Activated T-helper 17 cell treated with anti-CD3 and anti-CD28 coated beads, Interleukin-2, amount 50 U/mL, for 72 hours (primary cell): ENCODE measurements around the gene PADI2. TPM values are rescaled to one million over a fixed set of nuclear protein-coding genes. Genes with fewer than 3 reads are reported as not detected.

Experiments used
- ATAC-seq: fragments of 150-1000 bp; cut with Tn5 transposase; replicated peaks from 2 replicates; pipeline ENCODE4 v1.10.0; 2021; ENCODE audit warnings: mild to moderate bottlenecking, moderate library complexity
- H3K27ac Mint-ChIP-seq: one replicate; pipeline ENCODE4 v1.8.0; 2022; ENCODE audit warnings: mixed read lengths
- H3K27me3 Mint-ChIP-seq: one replicate; pipeline ENCODE4 v1.8.0; 2022; ENCODE audit warnings: mixed read lengths
- H3K36me3 Mint-ChIP-seq: one replicate; pipeline ENCODE4 v1.8.0; 2022; ENCODE audit warnings: low read depth, mild to moderate bottlenecking, mixed read lengths
- H3K4me1 Mint-ChIP-seq: one replicate; pipeline ENCODE4 v1.8.0; 2022; ENCODE audit warnings: mixed read lengths
- H3K4me3 Mint-ChIP-seq: one replicate; pipeline ENCODE4 v1.8.0; 2022; ENCODE audit warnings: mild to moderate bottlenecking, mixed read lengths
- H3K9me3 Mint-ChIP-seq: one replicate; pipeline ENCODE4 v1.8.0; 2022; ENCODE audit warnings: mixed read lengths
- total RNA-seq, 2 donors: library from RNA; stranded (reverse); gene quantifications; one replicate each; pipeline ENCODE4 v1.2.3, GENCODE V29; 2022

PADI2 gene
- under 1 TPM; 0.13 to 0.26 TPM for total RNA-seq

DNA sequence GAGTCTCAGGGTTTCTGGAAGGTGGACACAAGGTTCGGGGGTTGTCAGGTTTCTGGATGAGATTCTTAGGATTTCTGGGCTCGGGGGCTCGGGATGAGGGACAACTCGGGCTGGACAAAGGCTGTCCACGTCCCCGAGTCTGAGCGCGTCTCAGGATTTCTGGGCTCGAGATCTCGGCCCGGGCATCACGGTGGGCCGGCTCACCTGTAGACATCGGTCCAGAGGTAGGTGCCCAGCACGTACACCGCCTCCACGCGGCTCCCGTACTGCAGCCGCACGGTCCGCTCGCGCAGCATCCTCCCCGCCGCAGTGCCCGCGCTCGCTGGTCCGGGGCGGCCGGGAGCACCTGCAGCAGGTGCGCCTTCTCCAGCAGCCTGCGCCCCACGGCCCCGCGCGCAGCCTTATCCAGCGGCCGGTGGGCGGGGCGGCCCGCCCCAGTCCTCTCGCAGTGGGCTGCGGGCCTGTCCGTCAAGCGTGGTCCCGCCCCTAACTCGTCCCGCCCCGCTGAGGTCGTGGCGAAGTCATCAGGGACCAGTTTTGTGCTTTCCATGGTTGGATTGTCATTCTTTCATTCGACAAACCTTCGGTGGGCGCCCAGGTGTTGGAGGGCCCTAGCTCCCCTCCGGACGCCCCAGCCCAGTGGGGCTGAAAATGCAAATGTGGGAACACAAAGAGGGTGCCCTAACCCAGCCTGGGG is at the start of gene PADI2:
Gene PADI2, minus strand, starts transcription at position 376 of the 697 bp plus-strand sequence. Its CDS starts 80 bp downstream, at position 296.
- Mint-ChIP-seq H3K4me1 (no peaks in the 10 kb centered on the region), H3K9me3 (no peaks in the 10 kb centered on the region), H3K27ac (no peak within 1 kb of the TSS), H3K27me3 (peaks cover 41% of the 10 kb centered on the region), H3K4me3 (peak within 1 kb of the TSS; percentile 36), H3K36me3 (no peaks in the 10 kb centered on the region)
- ATAC-seq: peak; percentile 95

DNA sequence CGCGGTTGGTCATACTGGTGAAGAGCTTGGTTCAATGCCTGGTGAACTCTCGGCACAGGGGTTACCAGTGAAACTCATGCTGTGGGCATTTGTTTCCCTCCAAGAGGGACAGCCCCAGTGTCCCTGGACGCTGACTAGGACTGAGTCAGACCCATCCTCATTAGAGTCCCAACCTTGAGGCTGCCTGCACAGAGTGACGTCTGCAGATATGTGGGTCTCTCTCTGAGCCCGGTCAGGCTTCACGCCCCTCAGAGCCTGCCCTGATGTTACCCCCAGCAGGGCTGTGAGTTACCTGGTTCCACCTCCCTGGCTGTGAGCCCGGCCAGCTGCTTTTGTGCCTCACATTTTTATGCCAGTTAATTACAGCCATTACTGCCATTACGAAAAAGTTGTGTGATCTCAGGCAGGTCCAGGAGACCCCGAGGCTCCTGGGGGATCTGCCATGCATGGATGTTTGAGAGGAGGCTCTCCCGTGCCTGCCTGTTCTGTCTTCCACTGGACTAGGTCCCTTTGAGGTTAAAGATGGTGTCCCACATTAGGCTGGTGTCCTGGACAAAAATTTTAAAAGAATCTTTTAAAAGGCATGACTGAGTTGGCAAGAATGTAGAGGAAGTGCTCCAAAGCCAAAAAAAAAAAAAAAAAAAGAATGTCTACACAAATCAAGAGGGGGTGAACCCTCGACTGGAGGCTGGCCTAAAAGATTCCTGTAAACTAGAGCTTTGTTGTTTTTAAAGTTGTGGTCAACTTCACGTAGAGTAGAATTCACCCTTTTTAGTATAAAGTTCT is 49.0 kb upstream of the PADI2 start:
- Mint-ChIP-seq H3K27me3 (peaks cover 21% of the 10 kb centered on the region), H3K4me1 (no peaks in the 10 kb centered on the region), H3K4me3 (no peak overlapping the region), H3K36me3 (no peaks in the 10 kb centered on the region), H3K9me3 (no peaks in the 10 kb centered on the region), H3K27ac (no peak overlapping the region)
- ATAC-seq: peak; percentile 21

DNA sequence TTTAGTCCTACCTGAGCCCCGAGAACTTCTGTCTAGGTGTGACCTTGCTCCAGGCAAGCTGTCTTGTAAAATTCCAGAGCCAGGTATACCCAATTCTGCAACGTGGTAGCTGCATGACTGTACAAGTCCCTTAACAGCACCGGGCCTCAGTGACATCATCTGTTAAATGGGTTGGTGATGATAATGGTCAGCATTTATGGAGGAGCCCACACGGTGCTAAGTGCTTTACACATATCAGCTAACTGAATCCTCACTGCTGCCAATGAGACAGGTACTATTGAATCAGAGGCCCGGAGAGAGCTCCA is 48.5 kb upstream of the PADI2 start:
- no peak for ATAC-seq
- Mint-ChIP-seq H3K36me3 (no peaks in the 10 kb centered on the region), H3K27ac (no peak overlapping the region), H3K4me1 (no peaks in the 10 kb centered on the region), H3K9me3 (no peaks in the 10 kb centered on the region), H3K27me3 (peaks cover 16% of the 10 kb centered on the region), H3K4me3 (no peak overlapping the region)

GRCh38 chr1:17167041-17167785 is 48.0 kb upstream of the PADI2 start:
- Mint-ChIP-seq H3K4me3 (no peak overlapping the region), H3K27ac (no peak overlapping the region), H3K36me3 (no peaks in the 10 kb centered on the region), H3K9me3 (no peaks in the 10 kb centered on the region), H3K4me1 (no peaks in the 10 kb centered on the region), H3K27me3 (peaks cover 16% of the 10 kb centered on the region)
- ATAC-seq: no peak

- no peaks in the 10 kb centered on the region for H3K36me3 Mint-ChIP-seq
- H3K4me1 Mint-ChIP-seq: no peaks in the 10 kb centered on the region
- H3K9me3 Mint-ChIP-seq: no peaks in the 10 kb centered on the region
- no peak overlapping the region for H3K27ac Mint-ChIP-seq
- no peak for ATAC-seq
- peaks cover 14% of the 10 kb centered on the region for H3K27me3 Mint-ChIP-seq
- H3K4me3 Mint-ChIP-seq: no peak overlapping the region
Observed at GRCh38 chr1:17165823-17166222, 46.6 kb upstream of the PADI2 start.

DNA sequence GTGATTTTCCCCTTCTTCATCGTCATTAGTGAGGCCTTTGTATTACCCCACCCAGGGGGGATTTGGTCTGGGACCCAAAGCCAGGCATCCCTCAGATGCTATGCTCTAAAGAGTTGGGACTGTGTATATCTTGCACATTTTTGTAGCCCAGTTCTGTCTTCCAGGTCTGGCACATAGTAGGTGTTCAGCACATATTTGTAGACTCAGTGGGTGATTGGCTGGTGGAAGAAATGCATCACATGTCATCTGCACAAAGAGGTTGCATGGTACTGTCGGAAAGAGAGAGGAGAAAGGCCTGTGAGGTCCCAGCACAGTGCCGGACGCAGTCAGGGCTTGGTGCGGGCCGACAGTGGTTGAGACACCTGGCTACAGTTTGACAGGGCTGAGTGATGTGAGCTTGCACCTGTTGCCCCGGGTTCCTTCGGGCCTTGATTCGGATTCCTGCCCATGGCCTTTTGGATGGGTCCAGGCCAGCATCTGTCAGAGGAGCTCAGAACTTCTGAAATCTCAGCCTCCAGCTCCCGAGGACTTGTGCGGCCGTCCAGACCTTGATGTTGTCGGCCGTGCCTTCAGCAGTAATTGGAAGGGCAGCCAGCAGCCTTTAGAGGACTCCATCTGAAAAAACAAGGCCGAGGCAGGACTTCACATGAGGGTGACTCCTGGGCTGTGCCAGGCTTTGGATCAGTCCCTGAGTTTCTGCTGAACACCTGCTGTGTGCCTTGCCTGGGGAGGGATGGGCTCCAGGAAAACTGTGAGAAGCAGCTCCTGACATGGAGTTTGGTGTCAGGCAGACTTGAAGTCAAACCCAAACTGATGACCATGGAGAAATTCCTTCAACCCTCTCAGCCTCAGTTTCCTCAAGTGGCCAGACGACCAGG is 44.8 kb upstream of the PADI2 start:
- Mint-ChIP-seq H3K27me3 (peaks cover 14% of the 10 kb centered on the region), H3K27ac (no peak overlapping the region), H3K4me1 (no peaks in the 10 kb centered on the region), H3K9me3 (no peaks in the 10 kb centered on the region), H3K4me3 (no peak overlapping the region), H3K36me3 (no peaks in the 10 kb centered on the region)
- ATAC-seq: no peak

DNA sequence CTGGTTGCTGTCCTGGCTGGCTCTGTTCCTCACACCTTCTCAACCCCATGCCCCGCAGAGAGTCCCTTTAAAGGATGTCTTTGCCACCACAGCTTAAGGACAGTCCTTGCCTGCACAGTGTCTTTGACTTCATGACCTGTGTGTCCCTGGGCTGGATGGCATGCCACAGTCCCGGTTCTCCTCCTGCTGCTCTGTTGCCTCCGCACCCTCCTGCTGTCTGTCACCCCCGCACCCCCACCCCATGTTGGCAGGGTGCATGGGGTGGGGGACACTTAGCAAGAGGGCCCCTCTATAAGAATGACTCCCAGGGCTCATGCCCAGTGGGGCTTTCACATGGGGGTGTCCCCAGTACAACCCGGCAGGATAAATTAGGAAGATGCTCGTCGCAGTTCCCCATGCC is 44.1 kb upstream of the PADI2 start:
- H3K4me1 Mint-ChIP-seq: no peaks in the 10 kb centered on the region
- no peaks in the 10 kb centered on the region for H3K9me3 Mint-ChIP-seq
- H3K36me3 Mint-ChIP-seq: no peaks in the 10 kb centered on the region

GRCh38 chr1:17162941-17163340 is 43.7 kb upstream of the PADI2 start:
- H3K4me1 Mint-ChIP-seq: no peaks in the 10 kb centered on the region
- H3K27ac Mint-ChIP-seq: no peak overlapping the region
- no peaks in the 10 kb centered on the region for H3K9me3 Mint-ChIP-seq
- H3K4me3 Mint-ChIP-seq: no peak overlapping the region
- no peaks in the 10 kb centered on the region for H3K36me3 Mint-ChIP-seq
- peaks cover 11% of the 10 kb centered on the region for H3K27me3 Mint-ChIP-seq
- ATAC-seq: no peak

More for the DNA sequence above, 44.1 kb upstream of the PADI2 start:
- no peak overlapping the region for H3K27ac Mint-ChIP-seq
- no peak for ATAC-seq
- H3K27me3 Mint-ChIP-seq: peaks cover 11% of the 10 kb centered on the region
- no peak overlapping the region for H3K4me3 Mint-ChIP-seq

DNA sequence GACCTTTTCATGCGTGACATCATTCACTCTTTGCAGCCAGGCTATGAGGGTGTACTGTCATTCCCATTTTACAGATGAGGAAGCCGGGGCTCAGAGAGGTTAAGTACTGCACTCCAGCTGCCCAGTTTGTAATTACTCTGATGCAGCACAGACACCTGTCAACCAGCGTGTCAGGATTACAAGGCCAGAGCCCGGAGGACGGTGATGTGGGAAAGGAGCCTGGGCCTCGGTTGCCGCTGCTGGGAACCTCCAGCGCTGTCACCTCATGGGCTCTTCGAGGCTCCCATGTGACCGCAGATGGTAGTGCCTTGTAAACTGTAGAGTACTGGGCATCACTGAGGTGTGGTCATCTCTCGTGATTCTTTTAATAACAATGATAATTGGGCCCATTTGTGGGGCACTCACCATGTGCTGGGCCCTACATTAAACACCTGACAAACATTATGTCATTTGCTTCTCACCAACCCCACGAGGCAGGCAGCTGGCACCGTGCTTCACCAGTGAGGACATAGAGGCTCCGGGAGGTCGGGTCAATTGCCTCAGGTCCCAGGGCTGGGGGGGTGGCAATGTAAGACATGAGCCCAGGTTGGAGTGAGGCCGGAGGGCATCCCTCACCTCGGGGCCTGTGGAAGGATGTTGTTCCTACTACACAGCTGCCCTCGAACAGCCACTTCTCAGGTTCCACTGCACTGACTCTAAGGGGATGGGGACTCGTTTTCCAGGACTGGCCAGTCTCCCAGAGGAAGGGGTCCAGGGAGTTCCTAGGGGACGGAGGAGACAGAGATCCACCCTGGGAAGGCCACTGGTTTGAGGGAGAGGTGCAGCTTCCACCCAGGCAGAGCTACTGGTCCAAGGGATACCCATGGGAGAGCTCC is 42.9 kb upstream of the PADI2 start:
- no peaks in the 10 kb centered on the region for H3K9me3 Mint-ChIP-seq
- H3K4me1 Mint-ChIP-seq: no peaks in the 10 kb centered on the region
- H3K4me3 Mint-ChIP-seq: no peak overlapping the region
- no peaks in the 10 kb centered on the region for H3K36me3 Mint-ChIP-seq
- H3K27ac Mint-ChIP-seq: no peak overlapping the region
- peaks cover 11% of the 10 kb centered on the region for H3K27me3 Mint-ChIP-seq
- no peak for ATAC-seq

- no peaks in the 10 kb centered on the region for H3K36me3 Mint-ChIP-seq
- peaks cover 4% of the 10 kb centered on the region for H3K9me3 Mint-ChIP-seq
- no peak overlapping the region for H3K4me3 Mint-ChIP-seq
- no peak overlapping the region for H3K27ac Mint-ChIP-seq
- H3K27me3 Mint-ChIP-seq: peaks cover 11% of the 10 kb centered on the region
- H3K4me1 Mint-ChIP-seq: no peaks in the 10 kb centered on the region
- no peak for ATAC-seq
Observed at GRCh38 chr1:17161137-17161740, 42.0 kb upstream of the PADI2 start.

- ATAC-seq: no peak
- H3K27ac Mint-ChIP-seq: no peak overlapping the region
- peaks cover 21% of the 10 kb centered on the region for H3K9me3 Mint-ChIP-seq
- H3K4me1 Mint-ChIP-seq: no peaks in the 10 kb centered on the region
- H3K27me3 Mint-ChIP-seq: peaks cover 7% of the 10 kb centered on the region
- no peaks in the 10 kb centered on the region for H3K36me3 Mint-ChIP-seq
- H3K4me3 Mint-ChIP-seq: no peak overlapping the region
Observed at GRCh38 chr1:17158961-17159360, 39.7 kb upstream of the PADI2 start.

DNA sequence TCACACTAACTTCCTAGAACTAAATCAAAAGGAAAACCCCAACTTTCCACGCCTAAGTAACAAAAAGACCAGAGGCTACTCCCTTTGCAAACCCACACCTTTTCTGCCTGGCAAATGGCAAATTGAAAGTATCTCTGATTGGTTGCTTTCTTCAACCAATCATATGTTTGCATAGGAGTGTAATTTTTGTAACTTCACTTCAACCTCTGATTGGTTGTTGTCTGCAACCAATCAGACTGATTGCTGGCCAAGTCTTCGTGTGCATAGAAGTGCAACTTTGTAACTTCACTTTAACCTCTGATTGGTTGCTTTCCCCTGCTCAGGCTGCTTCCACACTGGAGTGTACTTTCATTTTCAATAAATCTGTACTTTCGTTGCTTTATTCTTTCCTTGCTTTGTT is 36.9 kb upstream of the PADI2 start:
- H3K4me1 Mint-ChIP-seq: no peaks in the 10 kb centered on the region
- H3K9me3 Mint-ChIP-seq: peaks cover 33% of the 10 kb centered on the region
- no peaks in the 10 kb centered on the region for H3K36me3 Mint-ChIP-seq
- peaks cover 25% of the 10 kb centered on the region for H3K27me3 Mint-ChIP-seq
- ATAC-seq: no peak
- H3K27ac Mint-ChIP-seq: no peak overlapping the region
- no peak overlapping the region for H3K4me3 Mint-ChIP-seq

- no peak for ATAC-seq
- Mint-ChIP-seq H3K36me3 (no peaks in the 10 kb centered on the region), H3K27ac (no peak overlapping the region), H3K9me3 (peaks cover 34% of the 10 kb centered on the region), H3K4me3 (no peak overlapping the region), H3K4me1 (no peaks in the 10 kb centered on the region), H3K27me3 (peaks cover 28% of the 10 kb centered on the region)
Observed at GRCh38 chr1:17155257-17155920, 36.1 kb upstream of the PADI2 start.
